Stimulated activated CD8-positive, alpha-beta memory T cell treated with anti-CD3 and anti-CD28 coated beads, Interleukin-7, amount 100 ng/mL, for 48 hours (primary cell): ENCODE measurements around the gene RPL39.
"Not testable (repeated sequence)": the region's sequence is repeated elsewhere in the genome, so short reads cannot be mapped to it uniquely, and the experiment has no call there.

ENCODE experiments used
- DNase-seq, 2 donors: peaks; one replicate each; pipeline ENCODE4 v3.0.0-alpha.2; 2020; ENCODE audit warnings: low read depth in 1 of 2; ENCODE audit errors: extremely low read depth in 1 of 2

RPL39 gene

GRCh38 chrX:119763836-119764387 is 27.5 kb downstream of the RPL39 start:
- no peak for DNase-seq

GRCh38 chrX:119763181-119763580 is 28.2 kb downstream of the RPL39 start:
- no peak for DNase-seq

GRCh38 chrX:119762718-119763117 is 28.7 kb downstream of the RPL39 start:
- no peak for DNase-seq

DNA sequence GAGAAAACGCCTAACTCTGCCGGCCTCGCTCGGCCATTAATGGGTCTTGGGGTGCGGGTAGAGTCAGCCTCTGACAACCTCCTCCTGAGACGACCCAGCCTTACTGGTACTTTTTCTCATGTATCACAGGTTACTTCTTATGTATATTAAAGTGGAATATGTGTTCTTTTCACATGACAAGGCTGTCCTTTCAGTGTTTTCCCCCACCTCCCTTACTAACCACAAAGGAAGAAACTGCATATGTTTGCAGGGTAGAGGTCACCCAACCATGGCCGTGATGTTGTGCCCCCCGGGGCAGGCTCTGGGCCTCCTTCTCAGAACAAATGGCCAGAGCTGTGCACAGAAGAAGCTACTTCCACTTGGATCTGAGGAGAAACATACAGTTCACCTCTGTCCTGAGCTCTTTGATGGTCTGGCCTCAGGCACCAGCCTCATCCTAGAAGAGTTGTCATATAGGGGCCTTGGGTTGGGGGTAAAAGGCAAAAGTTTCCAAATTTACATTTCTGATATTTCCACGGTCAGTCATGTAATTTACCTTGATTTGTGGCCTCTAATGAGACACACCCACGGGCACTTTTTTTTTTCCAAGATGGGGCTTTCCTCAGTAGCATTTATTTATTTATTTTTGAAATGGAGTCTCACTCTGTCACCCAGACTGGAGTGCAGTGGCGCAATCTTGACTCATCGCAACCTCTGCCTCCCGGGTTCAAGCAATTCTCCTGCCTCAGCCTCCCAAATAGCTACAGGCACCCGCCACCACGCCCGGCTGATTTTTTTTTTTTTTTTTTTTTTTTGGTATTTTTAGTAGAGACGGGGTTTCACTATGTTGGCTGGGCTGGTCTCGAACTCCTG is 31.2 kb downstream of the RPL39 start:
- DNase-seq, result no peak

DNA sequence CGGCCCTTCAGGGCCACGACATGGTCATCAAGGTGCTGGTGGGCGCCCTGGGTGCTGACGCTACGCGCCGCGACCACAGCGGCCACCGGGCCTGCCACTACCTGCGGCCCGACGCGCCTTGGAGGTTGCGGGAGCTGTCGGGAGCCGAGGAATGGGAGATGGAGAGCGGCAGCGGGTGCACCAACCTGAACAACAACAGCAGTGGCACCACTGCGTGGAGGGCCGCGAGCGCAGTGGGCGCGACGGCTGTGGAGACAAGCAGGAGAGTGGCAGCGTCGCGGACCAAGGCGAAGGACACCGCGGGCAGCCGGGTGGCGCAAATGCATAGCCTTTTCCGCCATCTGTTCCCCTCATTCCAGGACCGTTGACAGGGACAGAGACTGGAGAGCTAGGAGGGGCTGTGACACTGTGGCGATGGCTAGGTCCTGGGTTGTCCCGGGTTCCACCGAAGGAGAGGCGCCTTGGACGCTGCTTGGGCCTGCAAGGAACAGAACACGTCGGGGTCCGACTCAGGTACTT is 32.1 kb downstream of the RPL39 start:
- no peak for DNase-seq

- no peak for DNase-seq
Measured at GRCh38 chrX:119758731-119759247, 32.6 kb downstream of the RPL39 start.

DNA sequence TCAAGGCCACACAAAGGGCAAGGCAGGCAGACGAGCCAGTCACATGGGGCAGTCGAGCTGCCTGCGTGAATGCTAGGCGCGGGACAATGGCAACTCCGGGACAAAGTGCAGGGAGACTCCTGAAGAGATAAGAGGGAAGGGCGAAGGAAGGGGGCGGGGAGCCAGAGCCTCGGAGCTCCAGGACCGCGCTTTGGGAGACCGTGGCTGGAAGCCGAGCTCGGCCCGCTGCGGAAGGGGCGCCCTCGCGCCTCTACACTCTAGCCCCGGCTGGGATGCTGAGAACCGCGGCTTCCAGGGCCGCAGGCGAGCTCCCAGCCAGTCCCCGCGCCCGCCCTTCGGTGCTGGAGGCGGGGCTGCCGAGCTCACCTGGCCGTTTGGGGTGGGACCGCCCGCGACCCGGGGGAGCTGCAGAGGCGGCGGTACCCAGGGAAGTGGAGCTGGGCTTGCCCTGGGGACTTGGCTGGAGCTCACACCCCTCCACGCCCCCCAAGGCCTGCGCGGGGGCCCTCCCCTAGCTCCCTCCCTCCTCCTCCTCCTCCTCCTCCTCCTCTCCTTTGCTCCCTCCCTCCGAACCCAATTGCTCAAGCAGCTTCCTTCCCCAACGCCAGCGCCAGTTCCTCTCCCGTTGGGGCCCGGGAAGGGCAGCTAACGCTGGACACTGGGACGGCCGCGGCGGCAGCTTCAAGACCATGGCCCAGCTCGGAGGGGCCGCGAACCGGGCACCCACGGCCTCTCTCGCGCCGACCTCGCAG is 33.3 kb downstream of the RPL39 start, which contains the start of gene SOWAHD:
Gene SOWAHD (plus strand): TSS at position 610 of the 752 bp plus-strand sequence. CDS start 80 bp downstream, at position 690.
- DNase-seq, result no peak

GRCh38 chrX:119757646-119757978 is 33.8 kb downstream of the RPL39 start:
- DNase-seq, result no peak

- DNase-seq, result no peak
Measured at GRCh38 chrX:119756926-119757635, 34.3 kb downstream of the RPL39 start.

- peak in 1 of 2 donors; percentile 53 for DNase-seq
Measured at GRCh38 chrX:119755981-119756533, 35.4 kb downstream of the RPL39 start.

GRCh38 chrX:119753639-119754257 is 37.7 kb downstream of the RPL39 start:
- no peak for DNase-seq

DNA sequence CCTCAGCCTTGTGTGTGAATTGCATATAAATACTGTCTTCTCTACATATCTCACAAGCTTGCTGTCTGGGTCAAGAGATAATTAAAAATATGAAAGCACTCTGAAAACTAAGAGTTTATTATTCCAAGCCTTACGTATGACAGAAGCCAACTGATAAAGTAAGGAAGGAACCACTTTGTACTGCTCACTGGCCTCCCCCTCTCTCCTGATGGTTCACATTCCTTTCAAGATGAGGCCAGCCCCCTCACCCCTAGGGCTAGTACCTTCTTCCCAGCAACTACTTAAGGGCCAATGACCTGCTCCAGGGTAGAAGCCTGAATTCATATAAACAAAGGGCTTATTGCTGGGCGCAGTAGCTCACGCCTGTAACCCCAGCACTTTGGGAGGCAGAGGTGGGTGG is 38.4 kb downstream of the RPL39 start:
- no peak for DNase-seq

GRCh38 chrX:119750751-119751150 is 40.7 kb downstream of the RPL39 start:
- not testable (repeated sequence) for DNase-seq

DNA sequence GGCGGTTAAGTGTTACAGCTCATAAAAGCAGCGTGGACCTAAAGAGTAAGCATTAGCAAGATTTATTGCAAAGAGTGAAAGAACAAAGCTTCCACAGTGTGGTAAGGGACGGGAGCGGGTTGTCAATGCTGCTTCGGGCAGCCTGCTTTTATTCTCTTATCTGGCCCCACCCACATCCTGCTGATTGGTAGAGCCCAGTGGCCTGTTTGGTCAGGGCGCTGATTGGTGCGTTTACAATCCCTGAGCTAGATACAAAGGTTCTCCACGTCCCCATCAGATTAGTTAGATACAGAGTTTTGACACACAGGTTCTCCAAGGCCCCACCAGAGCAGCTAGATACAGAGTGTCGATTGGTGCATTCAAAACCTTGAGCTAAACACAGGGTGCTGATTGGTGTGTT is 41.3 kb downstream of the RPL39 start:
- DNase-seq, result not testable (repeated sequence)

DNA sequence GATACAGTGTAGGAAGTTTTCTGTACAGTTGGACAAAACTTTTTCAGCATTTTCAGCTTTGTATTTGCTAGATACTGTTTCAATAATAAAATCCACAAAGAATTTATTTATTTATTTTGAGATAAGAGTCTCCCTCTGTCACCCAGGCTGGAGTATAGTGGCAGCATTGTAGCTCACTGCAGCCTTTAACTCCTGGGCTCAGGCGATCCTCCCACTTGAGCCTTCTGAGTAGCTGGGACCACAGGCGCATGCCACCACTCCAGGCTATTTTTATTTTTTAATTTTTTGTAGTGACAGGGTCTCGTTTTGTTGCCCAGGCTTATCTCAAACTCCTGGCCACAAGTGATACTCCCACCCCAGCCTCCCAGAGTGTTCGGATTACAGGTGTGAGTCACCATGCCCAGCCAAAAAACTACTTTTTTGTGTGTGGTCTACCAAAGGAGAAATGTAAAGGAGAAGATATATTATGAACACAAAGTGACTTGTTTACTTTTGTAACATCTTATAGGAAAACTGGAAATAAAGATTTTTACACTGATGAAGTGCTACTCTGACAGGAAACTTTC is 46.1 kb downstream of the RPL39 start:
- no peak for DNase-seq

DNA sequence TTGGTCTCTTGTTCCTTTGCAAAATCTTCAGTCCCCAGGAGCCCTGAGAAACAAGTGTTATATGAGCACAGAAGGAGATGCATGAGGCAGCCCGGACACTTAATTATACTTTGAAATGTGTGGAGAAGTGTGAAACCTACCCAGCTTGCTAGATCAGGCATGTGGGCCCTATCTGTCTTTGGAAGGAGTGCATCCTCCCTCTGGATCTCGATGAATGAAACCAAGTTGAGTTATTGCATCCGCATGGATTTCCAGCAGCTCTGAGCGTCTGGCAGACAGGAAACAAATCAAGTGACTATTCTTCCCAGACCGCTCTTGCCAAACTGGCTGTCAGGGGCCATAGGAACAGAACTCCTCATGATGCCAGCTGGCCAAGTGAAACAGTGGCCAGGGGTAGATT is 52.7 kb downstream of the RPL39 start:
- DNase-seq, result no peak
